ENCODE data around the gene WDR75.
"Not testable (repeated sequence)": the region's sequence is repeated elsewhere in the genome, so short reads cannot be mapped to it uniquely, and the experiment has no call there.

The WDR75 gene

GRCh38 chr2:189467160-189467559 is 25.9 kb downstream of the WDR75 start:
- peaks cover 63% of the 10 kb centered on the region for H3K36me3 ChIP-seq (ENCODE audit: control insufficient read depth, insufficient read depth, low read length)
- no peak overlapping the region for H3K27ac ChIP-seq (ENCODE audit: insufficient read depth, low read depth, low read length, poor library complexity, severe bottlenecking)
- no peaks in the 10 kb centered on the region for H3K27me3 ChIP-seq (ENCODE audit: control insufficient read depth, insufficient read depth, low read length, poor library complexity, severe bottlenecking)
- no peaks in the 10 kb centered on the region for H3K9me3 ChIP-seq (ENCODE audit: control insufficient read depth, low read length)
- H3K4me3 ChIP-seq (ENCODE audit: insufficient read depth, low read depth, low read length) = no peak overlapping the region
- WGBS, 2 experiments = 88 to 100% methylated on average over 1 of the region's 1 CpG
- H3K4me1 ChIP-seq (ENCODE audit: control insufficient read depth, insufficient read depth, low read length) = no peaks in the 10 kb centered on the region

GRCh38 chr2:189467593-189467992 is 26.3 kb downstream of the WDR75 start:
- Histone ChIP-seq H3K36me3 (ENCODE audit: control insufficient read depth, insufficient read depth, low read length) (peaks cover 59% of the 10 kb centered on the region), H3K27me3 (ENCODE audit: control insufficient read depth, insufficient read depth, low read length, poor library complexity, severe bottlenecking) (no peaks in the 10 kb centered on the region), H3K4me3 (ENCODE audit: insufficient read depth, low read depth, low read length) (no peak overlapping the region), H3K4me1 (ENCODE audit: control insufficient read depth, insufficient read depth, low read length) (no peaks in the 10 kb centered on the region), H3K9me3 (ENCODE audit: control insufficient read depth, low read length) (no peaks in the 10 kb centered on the region), H3K27ac (ENCODE audit: insufficient read depth, low read depth, low read length, poor library complexity, severe bottlenecking) (no peak overlapping the region)
- WGBS, 2 experiments = 88 to 99% methylated on average over 3 to 4 of the region's 4 CpGs

GRCh38 chr2:189474526-189474925 is 33.3 kb downstream of the WDR75 start:
- 94 to 100% methylated on average over 3 to 4 of the region's 4 CpGs for WGBS, 2 experiments

DNA sequence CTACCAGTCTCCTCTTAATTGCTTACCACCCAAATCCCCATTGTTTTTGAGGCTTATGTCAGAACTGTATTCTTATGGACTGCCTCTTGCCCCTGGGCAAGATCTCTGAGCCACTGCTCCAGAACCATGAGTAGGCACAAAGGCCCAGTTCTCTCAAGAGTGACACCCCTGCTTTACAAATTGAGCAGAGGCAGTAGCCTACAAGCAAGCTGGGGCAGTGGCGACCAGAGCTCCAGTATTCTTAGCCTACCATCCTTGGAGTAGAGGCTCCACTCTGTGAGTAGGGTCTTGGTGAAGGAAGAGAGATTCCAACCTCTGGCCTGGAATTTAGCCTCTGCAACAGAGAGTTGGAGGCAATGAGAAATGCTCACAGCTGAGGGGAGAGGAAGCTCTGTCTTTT is 36.5 kb downstream of the WDR75 start:
- Histone ChIP-seq H3K4me1 (ENCODE audit: control insufficient read depth, insufficient read depth, low read length) (no peaks in the 10 kb centered on the region), H3K27ac (ENCODE audit: insufficient read depth, low read depth, low read length, poor library complexity, severe bottlenecking) (no peak overlapping the region), H3K9me3 (ENCODE audit: control insufficient read depth, low read length) (no peaks in the 10 kb centered on the region), H3K27me3 (ENCODE audit: control insufficient read depth, insufficient read depth, low read length, poor library complexity, severe bottlenecking) (no peaks in the 10 kb centered on the region), H3K36me3 (ENCODE audit: control insufficient read depth, insufficient read depth, low read length) (peaks cover 21% of the 10 kb centered on the region), H3K4me3 (ENCODE audit: insufficient read depth, low read depth, low read length) (no peak overlapping the region)
- 95 to 96% methylated on average over 1 of the region's 1 CpG for WGBS, 2 experiments

More at GRCh38 chr2:189474526-189474925, 33.3 kb downstream of the WDR75 start:
- no peaks in the 10 kb centered on the region for H3K9me3 ChIP-seq (ENCODE audit: control insufficient read depth, low read length)
- H3K36me3 ChIP-seq (ENCODE audit: control insufficient read depth, insufficient read depth, low read length) = peaks cover 39% of the 10 kb centered on the region
- no peak overlapping the region for H3K4me3 ChIP-seq (ENCODE audit: insufficient read depth, low read depth, low read length)
- no peak overlapping the region for H3K27ac ChIP-seq (ENCODE audit: insufficient read depth, low read depth, low read length, poor library complexity, severe bottlenecking)
- H3K4me1 ChIP-seq (ENCODE audit: control insufficient read depth, insufficient read depth, low read length) = no peaks in the 10 kb centered on the region
- H3K27me3 ChIP-seq (ENCODE audit: control insufficient read depth, insufficient read depth, low read length, poor library complexity, severe bottlenecking) = no peaks in the 10 kb centered on the region

DNA sequence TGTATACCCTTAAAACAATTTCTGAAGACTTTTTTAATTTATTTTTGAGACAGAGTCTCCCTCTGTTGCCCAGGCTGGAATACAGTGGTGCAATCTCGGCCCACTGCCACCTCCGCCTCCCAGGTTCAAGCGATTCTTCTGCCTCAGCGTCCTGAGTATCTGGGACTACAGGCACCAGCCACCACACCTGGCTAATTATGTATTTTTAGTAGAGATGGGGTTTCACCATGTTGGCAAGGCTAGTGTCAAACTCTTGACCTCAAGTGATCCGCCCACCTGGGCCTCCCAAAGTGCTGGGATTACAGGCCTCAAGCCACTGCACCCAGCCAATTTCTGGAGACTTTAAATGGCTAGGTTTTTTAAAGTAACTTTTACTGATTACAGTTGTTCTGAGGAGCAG is 37.0 kb downstream of the WDR75 start:
- H3K27ac ChIP-seq (ENCODE audit: insufficient read depth, low read depth, low read length, poor library complexity, severe bottlenecking); H3K4me3 ChIP-seq (ENCODE audit: insufficient read depth, low read depth, low read length); H3K9me3 ChIP-seq (ENCODE audit: control insufficient read depth, low read length); H3K4me1 ChIP-seq (ENCODE audit: control insufficient read depth, insufficient read depth, low read length); H3K27me3 ChIP-seq (ENCODE audit: control insufficient read depth, insufficient read depth, low read length, poor library complexity, severe bottlenecking): not testable (repeated sequence)
- 93 to 97% methylated on average over 5 of the region's 5 CpGs for WGBS, 2 experiments
- H3K36me3 ChIP-seq (ENCODE audit: control insufficient read depth, insufficient read depth, low read length) = peaks cover 15% of the 10 kb centered on the region

DNA sequence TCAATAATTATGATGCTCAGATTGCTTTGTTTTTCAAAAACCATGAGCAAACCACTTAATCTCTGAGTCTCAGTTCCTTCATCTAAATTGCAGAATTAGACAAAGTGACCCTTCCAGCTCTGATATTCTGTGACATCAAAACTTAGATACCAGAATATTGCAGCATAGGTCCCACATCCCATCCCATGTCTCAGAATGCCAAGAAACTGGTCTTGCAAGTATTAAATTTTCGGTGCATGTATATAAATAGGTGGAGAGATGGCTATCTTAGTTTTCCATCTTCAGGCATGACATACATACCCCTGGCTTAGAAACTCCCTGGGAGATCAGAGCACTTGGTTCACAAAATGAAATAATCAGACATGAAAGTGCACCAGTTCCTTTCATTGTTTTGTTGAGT is 39.8 kb downstream of the WDR75 start:
- H3K4me1 ChIP-seq (ENCODE audit: control insufficient read depth, insufficient read depth, low read length) = no peaks in the 10 kb centered on the region
- H3K27ac ChIP-seq (ENCODE audit: insufficient read depth, low read depth, low read length, poor library complexity, severe bottlenecking) = no peak overlapping the region
- peaks cover 2% of the 10 kb centered on the region for H3K36me3 ChIP-seq (ENCODE audit: control insufficient read depth, insufficient read depth, low read length)
- no peaks in the 10 kb centered on the region for H3K9me3 ChIP-seq (ENCODE audit: control insufficient read depth, low read length)
- WGBS, 2 experiments = 100% methylated on average over 1 of the region's 1 CpG
- H3K4me3 ChIP-seq (ENCODE audit: insufficient read depth, low read depth, low read length) = no peak overlapping the region
- H3K27me3 ChIP-seq (ENCODE audit: control insufficient read depth, insufficient read depth, low read length, poor library complexity, severe bottlenecking) = no peaks in the 10 kb centered on the region

- no peaks in the 10 kb centered on the region for H3K4me1 ChIP-seq (ENCODE audit: control insufficient read depth, insufficient read depth, low read length)
Measured at GRCh38 chr2:189483571-189483970, 42.3 kb downstream of the WDR75 start.

DNA sequence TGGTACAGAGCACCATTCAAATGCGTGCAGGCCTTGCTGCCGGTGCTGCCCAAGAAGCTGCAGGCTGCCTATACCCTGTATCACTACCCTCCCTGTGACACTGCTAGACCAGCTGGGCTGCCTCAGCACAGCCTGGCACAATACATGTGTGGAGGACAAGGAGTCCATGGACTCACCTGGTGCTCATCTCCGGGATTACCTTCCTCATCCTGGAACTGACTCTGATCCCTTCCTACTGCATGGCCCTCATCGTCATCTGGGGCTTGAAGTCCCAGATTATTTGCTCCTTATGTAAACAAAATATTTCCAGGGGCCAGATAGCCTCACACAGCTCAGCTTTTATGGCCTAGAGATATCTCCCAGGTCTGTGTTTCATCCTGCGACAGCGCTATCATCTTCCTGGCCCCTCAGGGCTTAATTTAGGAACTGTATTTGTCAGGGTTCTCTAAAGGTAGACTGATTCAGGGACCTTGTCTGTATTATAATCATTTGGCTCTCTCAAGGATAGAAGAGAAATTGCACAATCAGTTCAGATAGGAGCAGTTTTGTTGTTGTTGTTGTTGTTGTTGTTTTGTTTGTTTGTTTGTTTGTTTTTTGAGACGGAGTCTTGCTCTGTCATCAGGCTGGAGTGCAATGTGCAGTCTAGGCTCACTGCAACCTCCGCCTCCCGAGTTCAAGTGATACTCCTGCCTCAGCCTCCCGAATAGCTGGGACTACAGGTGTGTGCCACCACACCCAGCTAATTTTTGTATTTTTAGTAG is 42.9 kb downstream of the WDR75 start:
- no peak overlapping the region for H3K27ac ChIP-seq (ENCODE audit: insufficient read depth, low read depth, low read length, poor library complexity, severe bottlenecking)
- H3K4me1 ChIP-seq (ENCODE audit: control insufficient read depth, insufficient read depth, low read length) = no peaks in the 10 kb centered on the region
- H3K4me3 ChIP-seq (ENCODE audit: insufficient read depth, low read depth, low read length) = no peak overlapping the region
- 91 to 94% methylated on average over 10 of the region's 10 CpGs for WGBS, 2 experiments
- no peaks in the 10 kb centered on the region for H3K36me3 ChIP-seq (ENCODE audit: control insufficient read depth, insufficient read depth, low read length)
- H3K9me3 ChIP-seq (ENCODE audit: control insufficient read depth, low read length) = no peaks in the 10 kb centered on the region
- no peaks in the 10 kb centered on the region for H3K27me3 ChIP-seq (ENCODE audit: control insufficient read depth, insufficient read depth, low read length, poor library complexity, severe bottlenecking)

More at GRCh38 chr2:189483571-189483970, 42.3 kb downstream of the WDR75 start:
- WGBS, 2 experiments = 79 to 83% methylated on average over 4 of the region's 4 CpGs
- H3K27me3 ChIP-seq (ENCODE audit: control insufficient read depth, insufficient read depth, low read length, poor library complexity, severe bottlenecking) = no peaks in the 10 kb centered on the region
- no peak overlapping the region for H3K27ac ChIP-seq (ENCODE audit: insufficient read depth, low read depth, low read length, poor library complexity, severe bottlenecking)
- no peak overlapping the region for H3K4me3 ChIP-seq (ENCODE audit: insufficient read depth, low read depth, low read length)
- no peaks in the 10 kb centered on the region for H3K9me3 ChIP-seq (ENCODE audit: control insufficient read depth, low read length)
- no peaks in the 10 kb centered on the region for H3K36me3 ChIP-seq (ENCODE audit: control insufficient read depth, insufficient read depth, low read length)

DNA sequence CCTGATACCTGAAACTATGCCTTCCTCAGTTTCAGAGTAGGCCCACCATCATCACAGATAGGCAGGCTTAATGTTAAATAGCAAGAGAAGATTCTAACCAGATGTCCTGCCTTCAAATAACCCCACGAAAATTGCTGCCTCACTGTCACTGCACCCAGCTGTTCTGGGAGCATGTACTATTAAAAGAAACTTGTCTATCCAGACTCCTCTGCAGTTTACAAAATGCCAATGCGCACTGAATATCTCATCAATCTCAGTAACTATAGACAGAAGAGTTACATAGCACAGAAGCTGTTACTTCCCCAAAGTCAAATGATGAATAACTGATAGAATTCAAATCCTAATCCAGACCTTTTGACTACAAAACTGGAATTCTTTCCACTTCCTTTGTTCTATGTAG is 43.9 kb downstream of the WDR75 start:
- H3K27me3 ChIP-seq (ENCODE audit: control insufficient read depth, insufficient read depth, low read length, poor library complexity, severe bottlenecking) = no peaks in the 10 kb centered on the region
- no peaks in the 10 kb centered on the region for H3K9me3 ChIP-seq (ENCODE audit: control insufficient read depth, low read length)
- no peak overlapping the region for H3K27ac ChIP-seq (ENCODE audit: insufficient read depth, low read depth, low read length, poor library complexity, severe bottlenecking)
- no peaks in the 10 kb centered on the region for H3K36me3 ChIP-seq (ENCODE audit: control insufficient read depth, insufficient read depth, low read length)
- H3K4me1 ChIP-seq (ENCODE audit: control insufficient read depth, insufficient read depth, low read length) = no peaks in the 10 kb centered on the region
- WGBS, 2 experiments = 83 to 89% methylated on average over 2 of the region's 2 CpGs
- no peak overlapping the region for H3K4me3 ChIP-seq (ENCODE audit: insufficient read depth, low read depth, low read length)

DNA sequence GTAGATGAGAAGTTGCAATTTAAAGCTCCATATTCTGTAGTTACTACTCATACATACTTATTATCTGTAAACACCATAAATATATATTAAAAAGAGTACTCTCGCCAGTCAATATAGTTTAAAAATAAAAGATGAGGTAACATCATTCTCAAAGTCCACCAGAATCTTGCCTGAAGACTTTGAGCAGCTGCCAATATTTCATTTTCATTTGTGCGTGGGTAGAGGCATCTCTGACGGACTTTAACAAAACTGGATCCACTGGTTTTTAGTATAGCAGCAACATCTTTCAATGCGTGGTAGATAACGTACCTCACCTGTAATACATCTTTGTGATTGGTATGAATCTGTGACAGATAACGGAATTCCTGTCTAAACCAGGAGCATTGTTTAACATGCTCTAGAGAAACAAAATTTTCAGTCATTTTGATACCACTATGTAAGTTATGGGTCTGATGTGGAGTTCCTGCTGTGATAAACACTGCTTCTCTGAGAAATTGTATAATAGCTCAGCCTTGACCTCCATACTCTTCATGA is 45.0 kb downstream of the WDR75 start:
- WGBS, 2 experiments = 94 to 95% methylated on average over 5 of the region's 6 CpGs
- Histone ChIP-seq H3K4me1 (ENCODE audit: control insufficient read depth, insufficient read depth, low read length) (no peaks in the 10 kb centered on the region), H3K4me3 (ENCODE audit: insufficient read depth, low read depth, low read length) (no peak overlapping the region), H3K36me3 (ENCODE audit: control insufficient read depth, insufficient read depth, low read length) (no peaks in the 10 kb centered on the region), H3K9me3 (ENCODE audit: control insufficient read depth, low read length) (no peaks in the 10 kb centered on the region), H3K27me3 (ENCODE audit: control insufficient read depth, insufficient read depth, low read length, poor library complexity, severe bottlenecking) (no peaks in the 10 kb centered on the region), H3K27ac (ENCODE audit: insufficient read depth, low read depth, low read length, poor library complexity, severe bottlenecking) (no peak overlapping the region)
